ENCODE data around the gene SENP6.

SENP6 gene

GRCh38 chr6:75601304-75602245 lies at the start of gene SENP6 (continued):
- TF ChIP-seq INSM2 (tag by site-specific recombination; IDR thresholded peaks at IDR 0.05) (no peak), ZNF639 (tag by site-specific recombination; IDR thresholded peaks at IDR 0.05) (no peak), HOXA7 (CRISPR knock-in tag; IDR thresholded peaks at IDR 0.05; ENCODE audit: borderline replicate concordance) (no peak; the same call in 1 of the 2 replicates), ZNF830 (tag by site-specific recombination; IDR thresholded peaks at IDR 0.05; ENCODE audit: low read depth) (no peak), ZNF596 (tag by site-specific recombination; IDR thresholded peaks at IDR 0.05) (no peak), ZBTB7A (tag by site-specific recombination; IDR thresholded peaks at IDR 0.05; ENCODE audit: low read depth) (peak; percentile 62; the same call in 1 of the 2 replicates), ZNF202 (tag by site-specific recombination; IDR thresholded peaks at IDR 0.05; ENCODE audit: borderline replicate concordance) (no peak), ZNF658 (tag by site-specific recombination; IDR thresholded peaks at IDR 0.05) (no peak), CTCF (tag by site-specific recombination; IDR thresholded peaks at IDR 0.05) (no peak; the same call in 1 of the 2 replicates), ZNF341 (tag by site-specific recombination; IDR thresholded peaks at IDR 0.05; ENCODE audit: low read depth) (no peak), OSR2 (tag by site-specific recombination; IDR thresholded peaks at IDR 0.05) (peak; percentile 19; the same call in 1 of the 2 replicates), OVOL3 (tag by site-specific recombination; IDR thresholded peaks at IDR 0.05) (0 out of 2 replicates have a peak, but pooled peaks have one; percentile 38), PRDM6 (tag by site-specific recombination; IDR thresholded peaks at IDR 0.05) (no peak), SP3 (tag by site-specific recombination; IDR thresholded peaks at IDR 0.05) (peak; percentile 40; the same call in 1 of the 2 replicates), ZNF311 (tag by site-specific recombination; IDR thresholded peaks at IDR 0.05; ENCODE audit: borderline replicate concordance) (no peak), ZNF175 (tag by site-specific recombination; IDR thresholded peaks at IDR 0.05) (no peak), ZNF701 (tag by site-specific recombination; IDR thresholded peaks at IDR 0.05) (no peak), ZNF621 (tag by site-specific recombination; IDR thresholded peaks at IDR 0.05) (no peak), ZNF350 (tag by site-specific recombination; IDR thresholded peaks at IDR 0.05) (no peak), ZEB2 (tag by site-specific recombination; IDR thresholded peaks at IDR 0.05) (no peak), SP7 (tag by site-specific recombination; IDR thresholded peaks at IDR 0.05) (no peak), ZNF169 (tag by site-specific recombination; IDR thresholded peaks at IDR 0.05) (no peak), ZNF792 (tag by site-specific recombination; IDR thresholded peaks at IDR 0.05) (no peak), ZNF398 (tag by site-specific recombination; IDR thresholded peaks at IDR 0.05) (peak; percentile 66), GLIS2 (tag by site-specific recombination; IDR thresholded peaks at IDR 0.05) (peak; percentile 83), GFI1B (tag by site-specific recombination; IDR thresholded peaks at IDR 0.05) (no peak), ZNF19 (tag by site-specific recombination; IDR thresholded peaks at IDR 0.05; ENCODE audit: low read depth) (no peak), IKZF3 (tag by site-specific recombination; IDR thresholded peaks at IDR 0.05) (no peak), ZNF248 (tag by site-specific recombination; IDR thresholded peaks at IDR 0.05) (no peak), ZNF10 (tag by site-specific recombination; IDR thresholded peaks at IDR 0.05) (no peak), ZNF292 (tag by site-specific recombination; IDR thresholded peaks at IDR 0.05; ENCODE audit: borderline replicate concordance, low read depth) (no peak), ZNF335 (tag by site-specific recombination; conservative IDR thresholded peaks at IDR 0.05) (peak; percentile 79)

Measured in HEK293 (cell line).